Measurements from ENCODE around the gene RFX7.

The RFX7 gene

DNA sequence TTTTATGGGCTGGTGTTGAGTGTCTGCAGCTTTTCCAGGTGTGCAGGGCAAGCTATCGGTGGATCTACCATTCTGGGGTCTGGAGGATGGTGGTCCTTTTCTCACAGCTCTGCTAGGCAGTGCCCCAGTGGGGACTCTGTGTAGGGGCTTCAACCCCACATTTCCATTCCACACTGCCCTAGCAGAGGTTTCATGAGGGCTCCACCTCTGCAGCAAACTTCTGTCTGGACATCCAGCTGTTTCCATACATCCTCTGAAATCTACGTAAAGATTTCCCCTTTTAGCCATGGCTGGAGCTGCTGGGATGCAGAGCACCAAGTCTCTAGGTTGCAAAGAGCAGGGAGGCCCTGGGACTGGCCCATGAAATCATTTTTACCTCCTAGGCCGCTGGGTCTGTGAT is 11.6 kb downstream of the RFX7 start:
- H3K27me3 ChIP-seq, result no peaks in the 10 kb centered on the region
- no peak overlapping the region for H3K27ac ChIP-seq
- H3K36me3 ChIP-seq, result no peaks in the 10 kb centered on the region
- TF ChIP-seq CTCF (IDR thresholded peaks at IDR 0.05), result no peak
- no peak overlapping the region for H3K4me3 ChIP-seq (ENCODE audit: low read depth in 1 of 2, low read length in 1 of 2)
- peaks cover 8% of the 10 kb centered on the region for H3K9me3 ChIP-seq
- peaks cover 0 to under 1% of the 10 kb centered on the region in 2 experiments for H3K4me1 ChIP-seq (ENCODE audit: control insufficient read depth in 1 of 2, insufficient read depth in 1 of 2, low read depth in 1 of 2, low read length in 1 of 2)

DNA sequence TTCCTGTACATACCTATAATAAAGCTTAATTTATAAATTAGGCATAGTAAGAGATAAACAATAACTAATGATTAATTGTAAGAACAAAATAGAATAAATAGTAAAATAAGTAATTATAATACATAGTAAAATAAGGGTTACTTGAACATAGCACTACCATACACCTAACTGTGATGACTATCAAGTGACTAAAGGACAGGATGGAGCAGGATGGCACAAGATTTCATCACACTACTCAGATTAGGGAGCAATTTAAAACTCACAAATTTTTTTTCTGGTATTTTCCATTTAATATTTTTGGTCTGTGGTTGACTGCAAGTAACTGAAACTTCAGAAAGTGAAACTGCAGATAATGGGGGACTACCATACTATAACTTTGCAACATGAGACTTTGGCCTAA is 14.8 kb downstream of the RFX7 start:
- H3K36me3 ChIP-seq, result no peaks in the 10 kb centered on the region
- H3K4me1 ChIP-seq (ENCODE audit: control insufficient read depth in 1 of 2, insufficient read depth in 1 of 2, low read depth in 1 of 2, low read length in 1 of 2), result peaks cover 0 to 5% of the 10 kb centered on the region in 2 experiments
- no peak overlapping the region for H3K4me3 ChIP-seq (ENCODE audit: low read depth in 1 of 2, low read length in 1 of 2)
- no peaks in the 10 kb centered on the region for H3K27me3 ChIP-seq
- H3K9me3 ChIP-seq, result peaks cover 8% of the 10 kb centered on the region
- H3K27ac ChIP-seq, result no peak overlapping the region
- no peak for TF ChIP-seq CTCF (IDR thresholded peaks at IDR 0.05)

- peaks cover 0 to 5% of the 10 kb centered on the region in 2 experiments for H3K4me1 ChIP-seq (ENCODE audit: control insufficient read depth in 1 of 2, insufficient read depth in 1 of 2, low read depth in 1 of 2, low read length in 1 of 2)
- no peak overlapping the region for H3K4me3 ChIP-seq (ENCODE audit: low read depth in 1 of 2, low read length in 1 of 2)
- H3K36me3 ChIP-seq, result no peaks in the 10 kb centered on the region
- no peak overlapping the region for H3K27ac ChIP-seq
- H3K9me3 ChIP-seq, result peaks cover 8% of the 10 kb centered on the region
- H3K27me3 ChIP-seq, result no peaks in the 10 kb centered on the region
- TF ChIP-seq CTCF (IDR thresholded peaks at IDR 0.05), result no peak
Measured at GRCh38 chr15:56228352-56228751, 15.3 kb downstream of the RFX7 start.

GRCh38 chr15:56227780-56228179 is 15.9 kb downstream of the RFX7 start:
- Histone ChIP-seq H3K27ac (no peak overlapping the region), H3K9me3 (peaks cover 8% of the 10 kb centered on the region), H3K4me3 (ENCODE audit: low read depth in 1 of 2, low read length in 1 of 2) (no peak overlapping the region), H3K36me3 (no peaks in the 10 kb centered on the region), H3K4me1 (ENCODE audit: control insufficient read depth in 1 of 2, insufficient read depth in 1 of 2, low read depth in 1 of 2, low read length in 1 of 2) (peaks cover 0 to 5% of the 10 kb centered on the region in 2 experiments), H3K27me3 (no peaks in the 10 kb centered on the region)
- no peak for TF ChIP-seq CTCF (IDR thresholded peaks at IDR 0.05)

GRCh38 chr15:56227306-56227705 is 16.4 kb downstream of the RFX7 start:
- Histone ChIP-seq H3K36me3 (no peaks in the 10 kb centered on the region), H3K4me1 (ENCODE audit: control insufficient read depth in 1 of 2, insufficient read depth in 1 of 2, low read depth in 1 of 2, low read length in 1 of 2) (peaks cover 0 to 5% of the 10 kb centered on the region in 2 experiments), H3K27ac (no peak overlapping the region), H3K4me3 (ENCODE audit: low read depth in 1 of 2, low read length in 1 of 2) (no peak overlapping the region), H3K27me3 (no peaks in the 10 kb centered on the region), H3K9me3 (peaks cover 8% of the 10 kb centered on the region)
- TF ChIP-seq CTCF (IDR thresholded peaks at IDR 0.05), result no peak

DNA sequence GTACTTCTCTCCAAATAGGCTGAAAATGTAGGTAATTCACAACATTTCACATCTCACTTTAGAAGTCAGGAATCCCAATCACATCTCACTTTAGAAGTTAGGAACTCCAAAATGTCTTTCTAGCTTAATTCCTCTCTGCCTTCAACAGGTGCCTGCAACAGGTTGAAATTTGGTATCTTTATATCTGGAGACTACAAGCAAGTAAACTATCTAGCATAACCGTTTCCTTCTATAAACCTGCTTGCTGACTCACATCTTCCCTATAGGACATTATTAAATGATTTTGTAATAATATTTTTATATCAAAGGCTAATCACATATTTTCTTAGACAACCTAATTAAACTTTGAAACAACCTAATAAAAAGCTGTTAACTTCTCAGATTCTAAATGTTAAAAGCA is 18.2 kb downstream of the RFX7 start:
- H3K36me3 ChIP-seq, result no peaks in the 10 kb centered on the region

More for the DNA sequence above, 18.2 kb downstream of the RFX7 start:
- Histone ChIP-seq H3K4me1 (ENCODE audit: control insufficient read depth in 1 of 2, insufficient read depth in 1 of 2, low read depth in 1 of 2, low read length in 1 of 2) (peaks cover 0 to 5% of the 10 kb centered on the region in 2 experiments), H3K4me3 (ENCODE audit: low read depth in 1 of 2, low read length in 1 of 2) (no peak overlapping the region), H3K27ac (no peak overlapping the region), H3K27me3 (no peaks in the 10 kb centered on the region), H3K9me3 (no peaks in the 10 kb centered on the region)
- no peak for TF ChIP-seq CTCF (IDR thresholded peaks at IDR 0.05)
